ENCODE results near the gene GPHN. TPM values are rescaled to one million over a fixed set of nuclear protein-coding genes. Genes with fewer than 3 reads are reported as not detected.

Gene GPHN
- total and polyA plus RNA-seq, 2 of the 4 experiments (the other 2 are of a cell fraction): 8.0 to 8.1 TPM

GRCh38 chr14:66993512-66993911 is 485.6 kb downstream of the GPHN start:
- Histone ChIP-seq H3K4me3 (ENCODE audit: insufficient read depth, low read depth, low read length) (no peak overlapping the region), H2BK120ac (ENCODE audit: low read depth, low read length) (no peak overlapping the region), H2BK20ac (ENCODE audit: low read depth, low read length) (no peak overlapping the region), H3K4me1 (ENCODE audit: control insufficient read depth, insufficient read depth, low read length) (no peaks in the 10 kb centered on the region), H3K4me2 (ENCODE audit: low read depth, low read length) (no peak overlapping the region), H4K20me1 (ENCODE audit: insufficient read depth, low read length) (no peaks in the 10 kb centered on the region), H3K27ac (ENCODE audit: insufficient read depth, low read length) (no peak overlapping the region), H2AK5ac (ENCODE audit: low read depth, low read length) (no peak overlapping the region), H3K14ac (replicated peaks; ENCODE audit: low read depth, low read length) (no peak overlapping the region), H3K23ac (ENCODE audit: low read depth, low read length) (no peak overlapping the region), H3K9me1 (ENCODE audit: insufficient read depth, low read length) (no peaks in the 10 kb centered on the region), H3K27me3 (ENCODE audit: control insufficient read depth, insufficient read depth, low read length) (no peaks in the 10 kb centered on the region), H4K5ac (ENCODE audit: low read depth, low read length) (no peak overlapping the region), H3K9me3 (ENCODE audit: control insufficient read depth, insufficient read depth, low read length) (no peaks in the 10 kb centered on the region), H3K9ac (ENCODE audit: low read depth, low read length) (no peak overlapping the region), H3K4ac (ENCODE audit: low read depth, low read length) (no peak overlapping the region), H2AFZ (replicated peaks; ENCODE audit: low read length, poor library complexity) (no peak overlapping the region), H4K91ac (ENCODE audit: insufficient read depth, low read depth, low read length) (no peak overlapping the region), H2BK5ac (ENCODE audit: low read depth, low read length, poor library complexity, severe bottlenecking) (no peak overlapping the region), H2AK9ac (replicated peaks; ENCODE audit: low read depth, low read length, poor library complexity) (no peak overlapping the region), H3K36me3 (ENCODE audit: control insufficient read depth, insufficient read depth, low read length) (no peaks in the 10 kb centered on the region), H3K56ac (ENCODE audit: extremely low read depth, insufficient read depth, low read length) (no peak overlapping the region), H3K18ac (ENCODE audit: low read depth, low read length) (no peak overlapping the region), H2BK15ac (ENCODE audit: low read depth, low read length) (no peak overlapping the region), H3K79me1 (ENCODE audit: low read depth in 1 of 2, low read length in 2 of 2) (no peaks in the 10 kb centered on the region), H4K8ac (ENCODE audit: low read depth in 2 of 2, low read length in 2 of 2) (no peak overlapping the region)
- in situ Hi-C loops (cut with MboI; ENCODE audit: low sequenced_read_pairs) (no loop called here), intact Hi-C loops (cut with micrococcal nuclease) (no loop called here), dilution Hi-C loops (cut with HindIII; ENCODE audit: low sequenced_read_pairs, unreplicated experiment) (no loop called here)
- CTCF ChIA-PET: no interaction called here
- BruUV-seq (replicated peaks): no TSS peak
- no peak for DNase-seq
- WGBS, 2 experiments (ENCODE audit: extremely low coverage in 2 of 2, insufficient read length in 1 of 2): no CpG with 5 or more reads among the region's 1 CpG
- TF ChIP-seq USF2 (IDR thresholded peaks at IDR 0.05; ENCODE audit: low read depth, low read length) (no peak), CEBPB (IDR thresholded peaks at IDR 0.05; ENCODE audit: low read depth, low read length) (no peak), POLR2A (IDR thresholded peaks at IDR 0.05; ENCODE audit: low read depth, low read length) (no peak), MAZ (IDR thresholded peaks at IDR 0.05; ENCODE audit: borderline replicate concordance, low read depth, low read length) (no peak), MAFK (IDR thresholded peaks at IDR 0.05; ENCODE audit: low read depth, low read length) (no peak), MXI1 (IDR thresholded peaks at IDR 0.05; ENCODE audit: borderline replicate concordance, low read depth, low read length) (no peak), CTCF (conservative IDR thresholded peaks at IDR 0.05; ENCODE audit: low read depth, low read length) (no peak), RFX5 (IDR thresholded peaks at IDR 0.05; ENCODE audit: low read depth, low read length) (no peak), FOS (IDR thresholded peaks at IDR 0.05; ENCODE audit: low read depth, low read length) (no peak), ELK1 (IDR thresholded peaks at IDR 0.05; ENCODE audit: borderline replicate concordance, low read depth, low read length) (no peak), SMC3 (IDR thresholded peaks at IDR 0.05; ENCODE audit: low read depth, low read length) (no peak), CHD1 (IDR thresholded peaks at IDR 0.05; ENCODE audit: low read depth, low read length) (no peak), NFE2L2 (IDR thresholded peaks at IDR 0.05; ENCODE audit: low read depth, low read length) (no peak), RCOR1 (IDR thresholded peaks at IDR 0.05; ENCODE audit: insufficient replicate concordance, low read length) (no peak), BHLHE40 (IDR thresholded peaks at IDR 0.05; ENCODE audit: low read depth, low read length) (no peak), RAD21 (IDR thresholded peaks at IDR 0.05; ENCODE audit: low read length) (no peak)
- POLR2A ChIA-PET (ENCODE audit: unreplicated experiment): no interaction called here
- ATAC-seq (ENCODE audit: low read depth): no peak
